Jurkat, Clone E6-1 (cell line): ENCODE measurements around the gene ACADVL.

Experiments
- DNase-seq: peaks from one replicate; pipeline ENCODE4 v3.0.0-alpha.2; 2011; ENCODE audit warnings: low read depth, low spot score
- H3K4me3 ChIP-seq: 2 replicates; pipeline ENCODE4 v1.5.1; 2011; ENCODE audit warnings: mild to moderate bottlenecking, low read length, control low read depth, moderate library complexity

ACADVL gene

GRCh38 chr17:7190276-7190917, 29.3 kb upstream of the ACADVL start:
- DNase-seq: no peak
- H3K4me3 ChIP-seq: no peak overlapping the region

- DNase-seq: no peak
- H3K4me3 ChIP-seq: no peak overlapping the region
Measured at GRCh38 chr17:7191069-7191468, 28.7 kb upstream of the ACADVL start.

- no peak for DNase-seq
- no peak overlapping the region for H3K4me3 ChIP-seq
Measured at GRCh38 chr17:7191571-7192270, 28.0 kb upstream of the ACADVL start.

- no peak for DNase-seq
- H3K4me3 ChIP-seq: no peak overlapping the region
Measured at GRCh38 chr17:7192271-7192937, 27.3 kb upstream of the ACADVL start.

- H3K4me3 ChIP-seq: no peak overlapping the region
- DNase-seq: no peak
Measured at GRCh38 chr17:7195971-7196370, 23.8 kb upstream of the ACADVL start.

- H3K4me3 ChIP-seq: no peak overlapping the region
- DNase-seq: no peak
Measured at GRCh38 chr17:7196651-7197401, 22.9 kb upstream of the ACADVL start.

GRCh38 chr17:7203391-7203790, 16.3 kb upstream of the ACADVL start:
- no peak overlapping the region for H3K4me3 ChIP-seq
- no peak for DNase-seq

GRCh38 chr17:7204336-7204735, 15.4 kb upstream of the ACADVL start:
- H3K4me3 ChIP-seq: peak overlapping the region; percentile 58
- DNase-seq: no peak

- H3K4me3 ChIP-seq: peak overlapping the region; percentile 58
Measured at GRCh38 chr17:7204828-7205461, 14.8 kb upstream of the ACADVL start.

GRCh38 chr17:7205561-7205960, 14.2 kb upstream of the ACADVL start:
- no peak for DNase-seq
- peak overlapping the region; percentile 58 for H3K4me3 ChIP-seq

More at GRCh38 chr17:7204828-7205461, 14.8 kb upstream of the ACADVL start:
- DNase-seq: peak; percentile 92

- H3K4me3 ChIP-seq: no peak overlapping the region
Measured at GRCh38 chr17:7207120-7208001, 12.4 kb upstream of the ACADVL start.

GRCh38 chr17:7208027-7208571, 11.6 kb upstream of the ACADVL start:
- no peak for DNase-seq
- H3K4me3 ChIP-seq: no peak overlapping the region

More at GRCh38 chr17:7207120-7208001, 12.4 kb upstream of the ACADVL start:
- DNase-seq: no peak

- H3K4me3 ChIP-seq: no peak overlapping the region
- DNase-seq: no peak
Measured at GRCh38 chr17:7208754-7209460, 10.8 kb upstream of the ACADVL start.

GRCh38 chr17:7211491-7212273, 8.1 kb upstream of the ACADVL start:
- H3K4me3 ChIP-seq: no peak overlapping the region

GRCh38 chr17:7213895-7214299, 5.8 kb upstream of the ACADVL start:
- H3K4me3 ChIP-seq: peak overlapping the region; percentile 46
- peak; percentile 88 for DNase-seq

More at GRCh38 chr17:7211491-7212273, 8.1 kb upstream of the ACADVL start:
- no peak for DNase-seq

GRCh38 chr17:7214300-7215135, 5.2 kb upstream of the ACADVL start:
- peak overlapping the region; percentile 49 for H3K4me3 ChIP-seq
- peak; percentile 99 for DNase-seq
